GM21367 (cell line): Measurements from ENCODE around the gene DHFR2.

Experiments used
- ATAC-seq: cut with Tn5 transposase; IDR thresholded peaks from one replicate; pipeline ENCODE4 v1.9.1; 2021; ENCODE audit not compliant: unreplicated experiment

The DHFR2 gene

GRCh38 chr3:94008253-94008652 lies 54.5 kb downstream of the DHFR2 start:
- ATAC-seq = no peak
